Fibroblast of the conjunctiva (primary cell): Measurements from ENCODE around the gene THG1L.
"Not testable (repeated sequence)": the region's sequence is repeated elsewhere in the genome, so short reads cannot be mapped to it uniquely, and the experiment has no call there.

Experiments used
- DNase-seq: peaks from one replicate; pipeline ENCODE4 v3.0.0-alpha.2; 2010; ENCODE audit warnings: low read depth

THG1L gene

DNA sequence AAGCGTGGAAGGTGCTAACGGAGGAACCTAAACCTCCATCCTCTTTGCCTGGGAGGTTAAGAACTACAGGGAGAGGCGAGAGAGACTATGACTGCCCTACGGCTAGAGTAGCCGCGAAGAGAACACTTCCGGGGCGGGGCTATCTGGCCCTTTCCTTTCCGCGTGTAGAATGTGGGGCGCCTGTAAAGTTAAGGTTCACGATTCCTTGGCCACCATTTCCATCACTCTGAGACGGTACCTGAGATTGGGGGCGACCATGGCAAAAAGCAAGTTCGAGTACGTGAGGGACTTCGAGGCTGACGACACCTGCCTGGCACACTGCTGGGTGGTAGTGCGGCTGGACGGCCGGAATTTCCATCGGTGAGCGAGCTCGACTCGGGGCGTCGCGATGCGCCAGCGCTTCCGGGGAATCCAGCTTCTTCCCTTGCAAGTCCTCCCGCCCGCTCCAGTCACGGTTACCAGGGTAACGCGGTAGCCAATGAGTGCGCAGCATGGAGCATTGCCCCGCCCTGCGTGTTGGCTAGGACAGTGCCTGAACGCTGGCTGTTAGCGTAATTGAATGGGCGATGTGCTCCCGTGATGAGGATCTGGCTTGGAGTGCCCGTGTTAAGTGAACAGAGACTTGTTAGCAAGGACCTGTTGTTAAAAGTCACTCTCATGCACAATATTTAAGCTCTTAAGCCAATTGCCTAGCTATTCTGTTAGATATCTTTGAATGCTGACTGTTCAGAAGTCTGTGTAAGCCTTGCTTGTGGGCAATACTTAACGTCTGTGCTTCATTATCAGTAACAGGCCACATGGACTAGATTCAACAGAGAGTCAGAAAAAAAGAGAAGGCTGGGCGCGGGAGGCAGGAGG, at the start of gene THG1L:
Gene THG1L, plus strand, starts transcription at position 149 of the 858 bp plus-strand sequence. Its CDS starts 21 bp downstream, at position 170.
- DNase-seq: peak; percentile 97

DNA sequence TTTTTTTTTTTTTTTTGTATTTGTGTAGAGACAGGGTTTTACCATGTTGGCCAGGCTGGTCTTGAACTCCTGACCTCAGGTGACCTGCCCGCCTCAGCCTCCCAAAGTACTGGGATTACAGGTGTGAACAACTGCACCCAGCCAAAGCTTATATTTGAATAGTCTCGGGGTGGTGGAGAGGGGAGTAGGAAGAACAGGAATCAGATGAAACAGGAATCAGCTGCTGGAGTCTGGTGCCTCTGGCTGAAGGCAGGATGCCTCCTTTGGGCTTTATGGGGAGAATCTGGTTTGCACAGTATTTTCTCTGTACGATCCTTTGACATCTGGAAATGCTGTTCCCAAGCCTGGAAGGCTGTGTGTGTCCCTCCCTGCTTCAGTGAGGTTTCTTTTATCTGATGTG, 49.0 kb upstream of the THG1L start:
- no peak for DNase-seq

DNA sequence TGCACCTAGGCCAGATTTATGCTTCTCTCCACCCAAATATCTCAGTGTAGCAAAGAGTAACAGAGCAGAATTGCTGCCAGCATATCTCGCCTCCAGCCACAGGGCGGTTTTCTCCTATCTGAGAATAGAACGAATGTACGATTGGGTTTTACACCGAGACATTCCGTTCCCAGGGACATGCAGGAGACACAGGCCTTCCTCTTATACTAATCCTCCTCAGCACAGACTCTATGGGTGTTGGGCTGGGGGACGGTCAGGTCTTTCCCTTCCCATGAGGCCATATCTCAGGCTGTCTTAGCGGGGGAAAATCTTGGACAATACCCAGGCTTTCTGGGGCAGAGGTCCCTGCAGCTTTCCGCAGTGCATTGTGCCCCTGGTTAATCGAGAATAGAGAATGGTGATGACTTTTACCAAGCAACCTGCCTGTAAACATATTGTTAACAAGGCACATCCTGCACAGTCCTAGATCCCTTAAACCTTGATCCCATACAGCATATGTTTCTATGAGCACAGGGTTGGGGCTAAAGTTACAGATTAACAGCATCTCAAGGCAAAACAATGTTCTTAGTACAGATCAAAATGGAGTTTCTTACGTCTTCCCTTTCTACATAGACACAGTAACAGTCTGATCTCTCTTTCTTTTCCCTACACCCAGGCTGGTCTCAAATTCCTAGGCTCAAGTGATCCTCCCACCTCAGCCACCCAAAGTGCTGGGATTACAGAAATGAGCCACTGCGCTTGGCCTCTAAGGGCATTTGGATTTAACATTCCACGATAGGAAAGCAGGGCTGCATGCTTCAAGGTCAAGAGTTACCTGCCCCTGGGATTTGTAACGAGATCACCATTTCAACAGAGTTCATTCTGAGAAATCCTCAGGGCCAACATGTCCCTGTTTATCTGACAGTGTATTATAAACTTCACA, 44.7 kb upstream of the THG1L start:
- DNase-seq: not testable (repeated sequence)

- DNase-seq: no peak
Measured at GRCh38 chr5:157687198-157687554, 44.0 kb upstream of the THG1L start.

DNA sequence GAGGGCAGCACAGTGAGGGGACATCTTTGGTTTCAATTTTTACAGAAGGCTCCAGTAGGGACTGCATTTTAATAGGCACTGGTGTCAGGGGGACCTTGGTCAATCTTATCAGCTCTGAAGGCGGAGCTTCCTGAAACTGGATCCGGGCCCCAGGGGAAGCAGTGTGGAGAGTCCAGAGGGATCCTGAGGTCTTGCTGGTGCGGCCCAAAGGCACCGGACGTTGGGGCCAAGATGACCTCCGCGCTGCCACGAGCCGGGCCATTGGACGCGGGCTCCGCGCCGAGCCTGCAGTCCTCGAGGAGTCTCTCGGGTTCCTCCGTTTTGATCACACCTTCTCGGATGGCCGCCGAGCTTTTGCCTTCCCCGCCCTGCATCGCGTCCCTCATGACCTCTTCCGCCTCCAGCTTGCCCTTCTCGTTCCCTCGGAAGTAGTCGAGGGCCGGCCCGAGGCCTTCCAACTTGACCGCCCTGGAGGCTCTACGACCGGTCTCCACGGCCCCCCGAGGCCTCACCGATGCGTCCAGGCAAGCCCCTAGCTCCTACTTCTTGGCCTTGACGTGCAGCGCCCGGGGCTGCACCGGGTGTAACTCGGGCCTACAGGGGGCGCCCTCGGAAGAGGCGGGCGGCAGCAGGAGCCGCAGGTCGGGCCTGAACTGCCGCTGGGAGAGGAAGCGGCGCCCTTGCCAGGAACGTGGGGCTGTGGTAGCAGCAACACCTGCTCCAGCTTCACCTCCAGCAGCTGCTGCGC, 41.1 kb upstream of the THG1L start:
- DNase-seq: no peak

- no peak for DNase-seq
Measured at GRCh38 chr5:157690690-157691433, 40.4 kb upstream of the THG1L start.

- DNase-seq: not testable (repeated sequence)
Measured at GRCh38 chr5:157693816-157694215, 37.4 kb upstream of the THG1L start.

- DNase-seq: not testable (repeated sequence)
Measured at GRCh38 chr5:157696154-157696553, 35.1 kb upstream of the THG1L start.

DNA sequence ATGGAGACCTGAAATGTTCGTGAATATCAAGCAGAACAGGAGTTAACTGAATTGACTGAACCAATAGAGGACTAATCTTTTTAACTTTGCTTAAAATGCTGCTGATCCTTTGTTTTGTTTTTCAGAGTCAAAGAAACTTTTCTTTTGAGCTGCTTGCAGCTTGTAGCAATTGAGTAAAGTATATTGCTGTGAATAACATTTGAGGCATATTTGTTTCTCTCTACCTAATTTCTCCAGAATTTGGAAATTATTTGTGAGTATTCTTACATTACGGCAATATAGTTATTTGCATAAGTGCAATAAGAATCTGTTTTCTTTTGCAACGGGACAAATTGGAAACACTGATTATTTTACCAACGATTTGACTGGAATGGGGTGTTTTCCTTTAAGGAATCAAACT, 32.5 kb upstream of the THG1L start:
- not testable (repeated sequence) for DNase-seq

GRCh38 chr5:157703736-157704135, 27.5 kb upstream of the THG1L start:
- DNase-seq: no peak

DNA sequence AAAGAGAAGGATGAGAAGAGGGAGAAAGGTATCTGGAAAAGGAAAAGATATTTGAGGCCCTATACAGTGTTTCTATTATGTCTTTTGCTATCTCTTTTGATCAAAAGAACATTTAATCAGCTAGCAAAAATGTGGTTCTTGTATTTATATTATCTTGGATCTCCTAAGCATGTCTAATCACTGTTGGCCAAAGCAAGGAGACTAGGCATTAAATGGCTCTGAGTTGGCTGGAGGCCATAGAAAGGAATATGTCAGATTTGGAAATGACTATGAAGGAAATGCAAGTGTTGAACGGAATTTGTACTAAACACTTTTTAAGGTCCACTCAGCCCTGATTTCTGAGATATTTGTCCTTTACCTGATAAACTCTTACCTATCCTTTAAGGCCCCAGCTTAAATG, 22.4 kb upstream of the THG1L start:
- no peak for DNase-seq

DNA sequence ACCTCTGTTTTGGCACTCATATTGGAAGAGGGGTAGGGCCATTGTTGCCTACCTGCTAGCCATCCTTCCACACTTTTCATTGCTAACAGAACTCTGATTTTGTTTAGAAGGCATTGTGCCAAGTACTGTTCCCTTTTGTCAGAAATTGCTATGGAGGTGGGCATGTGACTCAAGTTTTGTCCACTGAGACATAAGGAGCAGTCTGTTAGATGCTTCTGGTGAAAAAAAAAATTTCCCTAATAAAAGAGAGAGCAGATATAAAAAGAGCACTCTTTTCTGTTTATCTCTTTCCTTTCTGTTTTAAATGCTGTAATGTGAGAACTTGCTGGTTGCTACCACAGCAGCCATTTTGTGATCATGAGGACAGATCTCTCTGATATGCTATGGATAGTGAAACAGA, 21.9 kb upstream of the THG1L start:
- DNase-seq: no peak

DNA sequence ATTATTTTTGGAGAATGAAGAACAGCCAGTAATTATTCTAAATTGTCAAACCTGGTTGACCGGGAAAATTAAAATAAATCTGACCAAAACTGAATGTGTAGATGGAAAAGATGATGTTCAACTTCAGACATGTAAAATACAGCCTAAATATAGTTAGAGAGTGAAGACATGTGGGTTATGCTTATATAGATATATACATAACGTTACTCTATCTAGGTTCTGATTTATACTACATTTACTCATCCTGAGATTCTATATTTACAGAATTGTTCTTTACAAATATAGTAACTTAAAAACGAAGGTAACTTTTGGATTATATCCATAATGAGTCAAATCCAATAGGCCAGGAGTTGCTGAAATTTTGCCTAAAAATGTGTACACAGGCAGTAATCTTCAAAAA, 20.8 kb upstream of the THG1L start:
- DNase-seq: no peak

DNA sequence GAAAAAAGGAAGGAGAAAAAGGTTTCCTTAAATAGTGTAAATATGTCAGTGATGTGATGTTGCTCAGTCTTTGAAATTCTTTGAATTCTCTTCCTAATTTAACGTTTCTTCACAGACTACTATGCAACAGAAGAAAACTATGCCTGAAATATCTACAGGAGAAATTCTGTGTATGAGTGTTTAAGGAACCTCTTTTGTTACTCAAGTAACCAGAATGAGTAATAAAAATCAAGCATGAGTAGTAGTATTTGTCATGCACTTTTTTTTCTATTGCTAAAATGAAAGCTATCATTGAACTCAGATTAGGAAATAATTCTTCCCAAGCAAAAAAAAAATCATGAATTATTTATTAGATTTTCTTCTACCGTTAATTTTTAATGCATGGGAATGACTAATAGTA, 20.3 kb upstream of the THG1L start:
- DNase-seq: peak; percentile 10

DNA sequence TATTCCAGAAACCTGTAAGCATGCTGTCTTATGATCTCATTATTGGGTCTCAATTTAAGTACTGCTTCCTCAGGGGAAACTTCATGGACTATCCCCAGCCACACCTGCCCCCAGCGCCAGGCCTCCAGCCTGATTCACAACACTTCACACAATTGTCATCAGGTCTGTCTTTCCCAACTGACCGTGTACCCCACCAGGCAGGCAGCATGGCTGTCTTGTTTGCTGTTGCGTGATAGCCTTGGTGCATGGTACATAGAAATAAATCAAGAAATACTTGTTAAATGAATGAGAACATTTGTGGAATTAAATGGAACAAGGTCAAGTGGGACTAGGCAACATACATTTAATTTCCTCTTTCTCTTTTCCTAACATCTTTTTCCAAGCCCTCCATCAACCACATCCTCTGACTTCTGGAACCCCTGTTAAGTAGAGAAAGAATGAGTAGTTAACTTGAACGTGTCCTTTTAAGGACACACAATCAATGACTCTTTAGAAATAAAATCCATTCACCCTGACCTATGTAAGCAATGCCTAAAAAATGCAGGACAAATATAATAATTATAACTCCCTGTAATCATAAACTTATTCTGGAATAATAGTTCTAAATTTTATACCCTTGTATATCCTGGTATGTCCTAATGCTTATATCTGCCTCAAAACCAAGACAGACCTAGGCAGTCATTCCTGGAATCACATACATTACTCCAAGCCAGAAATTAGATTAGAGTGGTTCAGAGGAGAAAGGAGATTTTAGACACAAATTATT, 17.2 kb upstream of the THG1L start:
- DNase-seq: no peak

GRCh38 chr5:157714596-157714864, 16.7 kb upstream of the THG1L start:
- DNase-seq: no peak

GRCh38 chr5:157718519-157718918, 12.7 kb upstream of the THG1L start:
- DNase-seq: peak; percentile 60

GRCh38 chr5:157719245-157719644, 12.0 kb upstream of the THG1L start:
- DNase-seq: no peak

- no peak for DNase-seq
Measured at GRCh38 chr5:157721159-157721558, 10.1 kb upstream of the THG1L start.

DNA sequence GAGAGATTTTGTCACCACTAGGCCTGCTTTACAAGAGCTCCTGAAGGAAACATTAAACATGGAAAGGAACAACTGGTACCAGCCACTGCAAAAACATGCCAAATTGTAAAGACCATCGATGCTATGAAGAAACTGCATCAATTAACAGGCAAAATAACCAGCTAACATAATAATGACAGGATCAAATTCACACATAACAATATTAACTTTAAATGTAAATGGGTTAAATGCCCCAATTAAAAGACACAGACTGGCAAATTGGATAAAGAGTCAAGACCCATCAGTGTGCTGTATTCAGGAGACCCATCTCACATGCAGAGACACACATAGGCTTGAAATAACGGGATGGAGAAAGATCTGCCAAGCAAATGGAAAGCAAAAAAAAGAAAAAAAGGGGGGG, 8.3 kb upstream of the THG1L start:
- not testable (repeated sequence) for DNase-seq

DNA sequence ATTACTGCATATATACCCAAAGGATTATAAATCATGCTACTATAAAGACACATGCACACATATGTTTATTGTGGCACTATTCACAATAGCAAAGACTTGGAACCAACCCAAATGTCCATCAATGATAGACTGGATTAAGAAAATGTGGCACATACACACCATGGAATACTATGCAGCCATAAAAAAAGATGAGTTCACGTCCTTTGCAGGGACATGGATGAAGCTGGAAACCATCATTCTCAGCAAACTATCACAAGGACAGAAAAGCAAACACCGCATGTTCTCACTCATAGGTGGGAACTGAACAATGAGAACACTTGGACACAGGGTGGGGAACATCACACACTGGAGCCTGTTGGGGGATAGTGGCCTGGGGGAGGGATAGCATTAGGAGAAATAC, 4.6 kb upstream of the THG1L start:
- not testable (repeated sequence) for DNase-seq
